ENCODE data around the gene ETF1. TPM values are rescaled to one million over a fixed set of nuclear protein-coding genes. Genes with fewer than 3 reads are reported as not detected.

ETF1 gene
- total and polyA plus RNA-seq, 9 of the 15 experiments (the other 6 are each of a cell fraction or from before 2014, with no cell fraction given) = 53.7 to 209 (median 164) TPM

DNA sequence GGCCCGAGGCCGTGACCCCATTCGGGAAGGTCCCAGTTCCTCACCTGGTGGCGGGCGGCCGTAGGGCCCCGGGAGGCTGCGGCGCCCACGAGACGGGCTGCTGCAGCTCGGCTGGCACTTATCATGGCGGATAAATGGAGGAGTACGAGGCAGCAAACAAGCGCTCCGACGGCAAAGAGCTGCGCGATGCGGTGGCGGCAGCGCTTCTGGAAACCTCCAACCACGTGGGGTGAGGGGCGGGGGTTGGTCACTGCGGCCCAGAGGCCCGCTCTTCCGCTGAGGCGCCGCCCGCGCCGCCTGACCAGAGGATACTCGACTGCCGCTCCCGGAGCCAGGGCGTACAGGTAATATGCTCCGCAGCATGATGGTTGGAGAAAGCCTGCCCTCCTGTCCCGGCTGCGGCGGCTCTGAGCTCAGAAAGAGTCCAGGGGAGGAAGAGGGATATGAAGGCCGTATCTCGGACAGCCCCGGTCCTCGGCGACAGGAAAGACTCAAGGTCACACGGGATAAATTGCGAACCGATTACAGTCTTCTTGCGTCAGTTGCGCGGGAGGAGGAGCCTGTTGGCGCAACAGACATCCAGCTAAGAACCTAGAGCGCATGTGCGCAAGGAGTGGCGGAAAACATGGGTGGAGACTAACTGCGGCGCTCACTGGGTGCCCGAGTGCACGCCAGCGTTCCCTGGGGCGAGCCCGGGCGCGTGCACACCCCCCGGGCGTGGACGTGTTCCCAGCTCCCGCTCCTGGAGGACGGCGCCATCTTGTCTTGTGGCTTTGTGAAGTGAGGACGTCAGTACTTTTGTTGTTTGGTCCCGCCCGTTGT lies 32.4 kb upstream of the ETF1 start, which contains the start of gene HSPA9 (continued):
- TF ChIP-seq HMGN3 (IDR thresholded peaks at IDR 0.05; ENCODE audit: borderline replicate concordance, extremely low read depth, insufficient read length, low read depth, low read length) = peak; percentile 70
- TF ChIP-seq RAD21 (CRISPR knock-in tag; conservative IDR thresholded peaks at IDR 0.05 in 1 of 2, IDR thresholded peaks at IDR 0.05 in 1 of 2) = peak in 1 of 2 experiments; percentile 13; a peak in 1 of 4 replicates
- peak; percentile 100 for TF ChIP-seq CEBPG (CRISPR knock-in tag; IDR thresholded peaks at IDR 0.05)
- TF ChIP-seq CEBPG (tag; conservative IDR thresholded peaks at IDR 0.05 in 1 of 2, IDR thresholded peaks at IDR 0.05 in 1 of 2) = peak; percentile 97 to 100
- TF ChIP-seq TFAP4 (CRISPR knock-in tag; IDR thresholded peaks at IDR 0.05; ENCODE audit: borderline replicate concordance) = peak; percentile 82
- no peak for TF ChIP-seq RFX7 (CRISPR knock-in tag; IDR thresholded peaks at IDR 0.05)
- peak; percentile 88 for TF ChIP-seq EP300 (IDR thresholded peaks at IDR 0.05; ENCODE audit: low read length)
- TF ChIP-seq ZNF12 (CRISPR knock-in tag; IDR thresholded peaks at IDR 0.05) = peak; percentile 19; the same call in 1 of the 2 replicates
- peak; percentile 28; the same call in 1 of the 2 replicates for TF ChIP-seq MYBL2 (IDR thresholded peaks at IDR 0.05; ENCODE audit: low read depth)
- TF ChIP-seq MYBL2 (CRISPR knock-in tag; IDR thresholded peaks at IDR 0.05; ENCODE audit: borderline replicate concordance) = no peak
- TF ChIP-seq ZNF780A (CRISPR knock-in tag; IDR thresholded peaks at IDR 0.05) = no peak
- TF ChIP-seq DNMT1 (IDR thresholded peaks at IDR 0.05) = no peak
- peak; percentile 27; the same call in 1 of the 2 replicates for TF ChIP-seq ZNF197 (CRISPR knock-in tag; IDR thresholded peaks at IDR 0.05; ENCODE audit: low read depth)
- 0 out of 2 replicates have a peak, but pooled peaks have one; percentile 13 for TF ChIP-seq NR2C2 (CRISPR knock-in tag; IDR thresholded peaks at IDR 0.05)
- peak; percentile 98 for TF ChIP-seq NR2C2 (tag; IDR thresholded peaks at IDR 0.05)
- peak; percentile 75 for TF ChIP-seq FOXM1 (IDR thresholded peaks at IDR 0.05; ENCODE audit: low read depth)
- TF ChIP-seq FOXM1 (CRISPR knock-in tag; IDR thresholded peaks at IDR 0.05; ENCODE audit: low read depth) = no peak
- TF ChIP-seq GTF2A2 (tag; IDR thresholded peaks at IDR 0.05) = 0 out of 2 replicates have a peak, but pooled peaks have one; percentile 20
- no peak for TF ChIP-seq NFIX (CRISPR knock-in tag; IDR thresholded peaks at IDR 0.05; ENCODE audit: low read depth)
- TF ChIP-seq SP1 (CRISPR knock-in tag; IDR thresholded peaks at IDR 0.05) = peak; percentile 89
- TF ChIP-seq, protein P1, sequence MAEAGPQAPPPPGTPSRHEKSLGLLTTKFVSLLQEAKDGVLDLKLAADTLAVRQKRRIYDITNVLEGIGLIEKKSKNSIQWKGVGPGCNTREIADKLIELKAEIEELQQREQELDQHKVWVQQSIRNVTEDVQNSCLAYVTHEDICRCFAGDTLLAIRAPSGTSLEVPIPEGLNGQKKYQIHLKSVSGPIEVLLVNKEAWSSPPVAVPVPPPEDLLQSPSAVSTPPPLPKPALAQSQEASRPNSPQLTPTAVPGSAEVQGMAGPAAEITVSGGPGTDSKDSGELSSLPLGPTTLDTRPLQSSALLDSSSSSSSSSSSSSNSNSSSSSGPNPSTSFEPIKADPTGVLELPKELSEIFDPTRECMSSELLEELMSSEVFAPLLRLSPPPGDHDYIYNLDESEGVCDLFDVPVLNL (CRISPR knock-in tag; IDR thresholded peaks at IDR 0.05; ENCODE audit: low read depth) = 0 out of 2 replicates have a peak, but pooled peaks have one; percentile 34
- no peak for TF ChIP-seq GATA2 (CRISPR knock-in tag; IDR thresholded peaks at IDR 0.05)
- TF ChIP-seq HDGF (IDR thresholded peaks at IDR 0.05) = no peak
- TF ChIP-seq TOE1 (IDR thresholded peaks at IDR 0.05; ENCODE audit: borderline replicate concordance) = peak; percentile 98
- 0 out of 2 replicates have a peak, but pooled peaks have one; percentile 33 for TF ChIP-seq TOE1 (CRISPR knock-in tag; IDR thresholded peaks at IDR 0.05; ENCODE audit: borderline replicate concordance, low read depth)
- TF ChIP-seq CBX3 (IDR thresholded peaks at IDR 0.05; ENCODE audit: borderline replicate concordance in 1 of 2, low read length in 2 of 2) = peak in 1 of 2 experiments; percentile 92; a peak in 1 of 3 replicates
